A172 (cell line): ENCODE measurements around the gene C10orf71. TPM values are rescaled to one million over a fixed set of nuclear protein-coding genes. Genes with fewer than 3 reads are reported as not detected.

ENCODE experiments used
- DNase-seq: peaks from one replicate; pipeline ENCODE4 v3.0.0-alpha.2; 2015; ENCODE audit warnings: low spot score
- total RNA-seq: library from RNA; depleted of rRNA; stranded (reverse); fragments of >200 nt; shearing (Covaris generic); gene quantifications from 2 replicates; pipeline ENCODE4 v1.2.3, GENCODE V29; 2014

Gene C10orf71
- total RNA-seq, 1 experiment from 2014 or later, result not detected

GRCh38 chr10:49274886-49275285 lies 24.1 kb upstream of the C10orf71 start:
- DNase-seq, result no peak

- no peak for DNase-seq
Measured at GRCh38 chr10:49275896-49276295, 23.1 kb upstream of the C10orf71 start.

GRCh38 chr10:49276596-49276995 lies 22.4 kb upstream of the C10orf71 start:
- no peak for DNase-seq

GRCh38 chr10:49277973-49278372 lies 21.0 kb upstream of the C10orf71 start:
- DNase-seq, result no peak

- DNase-seq, result no peak
Measured at GRCh38 chr10:49278497-49278981, 20.4 kb upstream of the C10orf71 start.

- no peak for DNase-seq
Measured at GRCh38 chr10:49279015-49279880, 19.7 kb upstream of the C10orf71 start.

GRCh38 chr10:49280001-49280408 lies 19.0 kb upstream of the C10orf71 start:
- peak; percentile 5 for DNase-seq

GRCh38 chr10:49281461-49281860 lies 17.5 kb upstream of the C10orf71 start:
- no peak for DNase-seq

- DNase-seq, result no peak
Measured at GRCh38 chr10:49282306-49282705, 16.7 kb upstream of the C10orf71 start.

GRCh38 chr10:49282879-49283341 lies 16.1 kb upstream of the C10orf71 start:
- DNase-seq, result no peak

GRCh38 chr10:49283491-49283890 lies 15.5 kb upstream of the C10orf71 start:
- DNase-seq, result no peak

- DNase-seq, result no peak
Measured at GRCh38 chr10:49284356-49284755, 14.6 kb upstream of the C10orf71 start.

GRCh38 chr10:49285232-49285631 lies 13.7 kb upstream of the C10orf71 start:
- no peak for DNase-seq

- no peak for DNase-seq
Measured at GRCh38 chr10:49286686-49287085, 12.3 kb upstream of the C10orf71 start.

- DNase-seq, result no peak
Measured at GRCh38 chr10:49287689-49288340, 11.2 kb upstream of the C10orf71 start.

GRCh38 chr10:49288341-49289065 lies 10.5 kb upstream of the C10orf71 start:
- no peak for DNase-seq

GRCh38 chr10:49289480-49289879 lies 9.5 kb upstream of the C10orf71 start:
- no peak for DNase-seq

- DNase-seq, result no peak
Measured at GRCh38 chr10:49290131-49290530, 8.8 kb upstream of the C10orf71 start.

- no peak for DNase-seq
Measured at GRCh38 chr10:49290607-49291006, 8.4 kb upstream of the C10orf71 start.

GRCh38 chr10:49292565-49293207 lies 6.3 kb upstream of the C10orf71 start:
- no peak for DNase-seq

- no peak for DNase-seq
Measured at GRCh38 chr10:49293208-49293603, 5.8 kb upstream of the C10orf71 start.

- no peak for DNase-seq
Measured at GRCh38 chr10:49294731-49295130, 4.2 kb upstream of the C10orf71 start.
